HepG2 (cell line): Measurements from ENCODE around the gene VPS37D. TPM values are rescaled to one million over a fixed set of nuclear protein-coding genes. Genes with fewer than 3 reads are reported as not detected.

Source experiments
- CBX2 ChIP-seq, 2 experiments: fragments of 200-600 bp in 1 of 2; sonication (generic); formaldehyde crosslinking in 1 of 2; IDR thresholded peaks; 2 replicates each; pipeline versions ENCODE4 v1.7.0 to v1.8.1; 2018 to 2022; ENCODE audit warnings: low read depth in 2 of 2, low read length in 1 of 2, mild to moderate bottlenecking in 1 of 2, missing genetic modification reagents in 1 of 2
- FOXP4 ChIP-seq: sonication (generic); formaldehyde crosslinking; IDR thresholded peaks from 2 replicates; pipeline ENCODE4 v1.4.0; 2020; ENCODE audit warnings: missing genetic modification reagents
- IKZF5 ChIP-seq: IDR thresholded peaks from 2 replicates; pipeline ENCODE4 v1.6.1; 2018; ENCODE audit warnings: missing genetic modification reagents, mild to moderate bottlenecking, missing compliant biosample characterization
- KAT2B ChIP-seq: fragments of 150-350 bp; IDR thresholded peaks from 2 replicates; pipeline ENCODE4 v1.6.1; 2014; ENCODE audit warnings: low read depth, low read length, borderline replicate concordance
- KLF6 ChIP-seq: IDR thresholded peaks from 2 replicates; pipeline ENCODE4 v1.8.0; 2016; ENCODE audit warnings: missing biosample characterization, missing genetic modification reagents
- MAF1 ChIP-seq: sonication (generic); formaldehyde crosslinking; IDR thresholded peaks from 2 replicates; pipeline ENCODE4 v1.5.0; 2020; ENCODE audit warnings: missing genetic modification reagents, borderline replicate concordance
- NAIF1 ChIP-seq: sonication (generic); formaldehyde crosslinking; IDR thresholded peaks from 2 replicates; pipeline ENCODE4 v1.5.0; 2020; ENCODE audit warnings: mild to moderate bottlenecking, missing genetic modification reagents, borderline replicate concordance
- NFYB ChIP-seq: sonication (generic); formaldehyde crosslinking; IDR thresholded peaks from 2 replicates; pipeline ENCODE4 v1.4.0; 2020; ENCODE audit warnings: missing genetic modification reagents
- PRDM15 ChIP-seq: sonication (generic); formaldehyde crosslinking; IDR thresholded peaks from 2 replicates; pipeline ENCODE4 v1.4.0; 2020; ENCODE audit warnings: missing genetic modification reagents
- WIZ ChIP-seq: sonication (generic); formaldehyde crosslinking; IDR thresholded peaks from 2 replicates; pipeline ENCODE4 v1.5.1; 2020; ENCODE audit warnings: mild to moderate bottlenecking, missing genetic modification reagents
- ZNF101 ChIP-seq: sonication (generic); formaldehyde crosslinking; IDR thresholded peaks from 2 replicates; pipeline ENCODE4 v1.4.0; 2020; ENCODE audit warnings: mild to moderate bottlenecking, low read depth, missing genetic modification reagents, borderline replicate concordance
- ZNF362 ChIP-seq: sonication (generic); formaldehyde crosslinking; IDR thresholded peaks from 2 replicates; pipeline ENCODE4 v1.4.0; 2020; ENCODE audit warnings: missing genetic modification reagents, mild to moderate bottlenecking, borderline replicate concordance
- ZNF432 ChIP-seq: sonication (generic); formaldehyde crosslinking; IDR thresholded peaks from 2 replicates; pipeline ENCODE4 v1.5.0; 2020; ENCODE audit warnings: missing genetic modification reagents, mild to moderate bottlenecking, borderline replicate concordance
- ZNF567 ChIP-seq: sonication (generic); formaldehyde crosslinking; IDR thresholded peaks from 2 replicates; pipeline ENCODE4 v1.8.1; 2023; ENCODE audit warnings: mild to moderate bottlenecking, missing genetic modification reagents, borderline replicate concordance
- ZNF644 ChIP-seq: IDR thresholded peaks from 2 replicates; pipeline ENCODE4 v1.6.1; 2016; ENCODE audit warnings: low read depth
- ZNF704 ChIP-seq: sonication (generic); formaldehyde crosslinking; IDR thresholded peaks from 2 replicates; pipeline ENCODE4 v1.8.1; 2023; ENCODE audit warnings: mild to moderate bottlenecking, inconsistent platforms, moderate library complexity, missing genetic modification reagents, borderline replicate concordance
- ZNF792 ChIP-seq: IDR thresholded peaks from 2 replicates; pipeline ENCODE4 v1.6.1; 2016
- polyA plus RNA-seq, 8 experiments: library from polyadenylated mRNA; depleted of rRNA in 3 of 8; stranded (reverse) in 7 of 8; unstranded in 1 of 8; fragments of >200 nt; fragmentation: Illumina TruSeq in 4 of 8; extraction: Trizol in 4 of 8; gene quantifications; 2 replicates each; pipeline versions ENCODE4 v1.2.1 to v1.2.3, GENCODE V29; 2011 to 2016; ENCODE audit warnings: low read depth in 4 of 8, missing spikeins in 1 of 8, mixed read lengths in 1 of 8; ENCODE audit not compliant: insufficient read depth in 1 of 8
- total RNA-seq, 5 experiments: library from RNA; depleted of rRNA; stranded (reverse); fragments of >200 nt; fragmentation: Illumina TruSeq; extraction: Trizol; gene quantifications; 2 replicates each; pipeline ENCODE4 v1.2.3, GENCODE V29; 2016; ENCODE audit warnings: low read depth in 1 of 5

The VPS37D gene
- total and polyA plus RNA-seq, 2 of the 13 experiments (the other 11 are each of a cell fraction or from before 2014, with no cell fraction given), result 3.8 to 6.3 TPM

GRCh38 chr7:73647725-73648592 is 19.7 kb upstream of the VPS37D start (continued):
- TF ChIP-seq PRDM15 (CRISPR knock-in tag) (peak; percentile 80), FOXP4 (CRISPR knock-in tag) (peak; percentile 52; the same call in 1 of the 2 replicates), KLF6 (CRISPR knock-in tag) (peak; percentile 73; the same call in 1 of the 2 replicates), MAF1 (CRISPR knock-in tag) (0 out of 2 replicates have a peak, but pooled peaks have one; percentile 49), WIZ (CRISPR knock-in tag) (no peak), ZNF432 (CRISPR knock-in tag) (no peak), KAT2B (no peak), ZNF644 (CRISPR knock-in tag) (no peak), ZNF792 (peak; percentile 40; the same call in 1 of the 2 replicates), ZNF567 (CRISPR knock-in tag) (no peak), CBX2 (IDR thresholded peaks at IDR 0.05; ENCODE audit: low read depth, low read length) (no peak), CBX2 (CRISPR knock-in tag; IDR thresholded peaks at IDR 0.05; ENCODE audit: low read depth) (no peak), IKZF5 (0 out of 2 replicates have a peak, but pooled peaks have one; percentile 51), ZNF362 (peak; percentile 64; the same call in 1 of the 2 replicates), ZNF704 (peak; percentile 61; the same call in 1 of the 2 replicates), NAIF1 (CRISPR knock-in tag) (no peak), NFYB (CRISPR knock-in tag) (peak; percentile 69), ZNF101 (no peak)
